Fibroblast of villous mesenchyme (primary cell): ENCODE measurements around the gene MYRFL. TPM values are rescaled to one million over a fixed set of nuclear protein-coding genes. Genes with fewer than 3 reads are reported as not detected.
A peak's percentile ranks its signal among the peaks of the same experiment; 100 is the strongest.

Source experiments
- DNase-seq: peaks from one replicate; pipeline ENCODE4 v3.0.0-alpha.2; 2010; ENCODE audit warnings: low read depth
- H3K4me3 ChIP-seq: 2 replicates; pipeline ENCODE4 v1.5.1; 2011; ENCODE audit warnings: low read depth, mild to moderate bottlenecking, low read length
- CTCF ChIP-seq: IDR thresholded peaks from 2 replicates; pipeline ENCODE4 v1.5.1; 2012; ENCODE audit warnings: low read depth, mild to moderate bottlenecking, low read length; ENCODE audit not compliant: insufficient read depth
- total RNA-seq: library from RNA; depleted of rRNA; stranded (reverse); fragments of >200 nt; gene quantifications from 2 replicates; pipeline ENCODE4 v1.2.3, GENCODE V29; 2012

The MYRFL gene
- total RNA-seq, 1 donor, result not detected

GRCh38 chr12:69903548-69903947 lies 78.5 kb downstream of the MYRFL start:
- DNase-seq, result no peak
- TF ChIP-seq CTCF, result no peak

GRCh38 chr12:69904777-69905176 lies 79.8 kb downstream of the MYRFL start:
- H3K4me3 ChIP-seq, result no peak overlapping the region
- TF ChIP-seq CTCF, result no peak
- peak; percentile 31 for DNase-seq

More at GRCh38 chr12:69903548-69903947, 78.5 kb downstream of the MYRFL start:
- H3K4me3 ChIP-seq, result no peak overlapping the region

GRCh38 chr12:69905801-69906200 lies 80.8 kb downstream of the MYRFL start:
- DNase-seq, result no peak
- TF ChIP-seq CTCF, result no peak
- no peak overlapping the region for H3K4me3 ChIP-seq

- no peak for TF ChIP-seq CTCF
- no peak for DNase-seq
- H3K4me3 ChIP-seq, result no peak overlapping the region
Measured at GRCh38 chr12:69906411-69907216, 81.6 kb downstream of the MYRFL start.

GRCh38 chr12:69908203-69908602 lies 83.2 kb downstream of the MYRFL start:
- no peak for DNase-seq
- H3K4me3 ChIP-seq, result no peak overlapping the region
- TF ChIP-seq CTCF, result no peak

- H3K4me3 ChIP-seq, result no peak overlapping the region
- DNase-seq, result no peak
- TF ChIP-seq CTCF, result no peak
Measured at GRCh38 chr12:69910694-69911093, 85.7 kb downstream of the MYRFL start.

- no peak for DNase-seq
- no peak overlapping the region for H3K4me3 ChIP-seq
- no peak for TF ChIP-seq CTCF
Measured at GRCh38 chr12:69913526-69913925, 88.5 kb downstream of the MYRFL start.
